ENCODE results near the gene SUN1. TPM values are rescaled to one million over a fixed set of nuclear protein-coding genes. Genes with fewer than 3 reads are reported as not detected.

SUN1 gene
- total and polyA plus RNA-seq, 2 of the 8 experiments (the other 6 are each of a cell fraction or from before 2014, with no cell fraction given): 108 to 158 TPM

DNA sequence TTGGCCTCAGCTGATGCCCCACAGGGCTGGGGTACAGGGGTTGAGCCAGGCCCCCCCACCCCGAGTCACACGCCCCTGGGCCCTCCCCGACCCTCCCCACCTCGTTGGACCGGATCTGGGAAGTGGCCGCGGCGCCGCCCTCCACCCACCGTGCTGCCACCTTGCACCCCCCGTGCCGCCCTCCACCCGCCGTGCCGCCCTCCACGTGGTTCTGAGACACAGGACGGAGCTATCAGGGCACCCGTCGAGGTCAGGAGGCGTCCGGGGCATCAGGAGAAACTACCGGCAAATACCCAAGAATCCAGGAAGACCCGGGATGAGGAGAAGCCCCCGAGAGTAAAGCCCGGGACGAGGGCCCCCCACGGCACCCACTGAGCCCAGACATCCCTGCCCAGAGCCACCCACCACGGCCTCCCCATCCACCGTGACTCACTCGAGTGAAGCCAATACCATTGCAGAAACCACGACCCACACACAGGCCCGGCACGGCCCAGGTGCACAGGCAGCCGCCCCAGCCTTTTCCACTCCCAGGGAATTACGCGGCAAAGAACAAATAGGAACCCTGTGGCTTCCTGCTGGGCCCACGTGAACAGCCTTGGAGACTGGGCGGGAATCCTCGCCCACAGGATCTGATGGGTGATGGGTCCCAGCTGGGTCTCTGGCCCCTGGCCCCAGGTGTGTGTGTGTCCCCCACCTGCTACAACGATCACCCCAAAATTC is 88.2 kb downstream of the SUN1 start (continued):
- no peak for TF ChIP-seq SRF (IDR thresholded peaks at IDR 0.05; ENCODE audit: low read depth, low read length)
- TF ChIP-seq GTF2F1 (IDR thresholded peaks at IDR 0.05; ENCODE audit: borderline replicate concordance, low read depth, low read length): no peak
